Posterior vena cava (tissue), 2 donors: ENCODE results near the gene GAL3ST3. TPM values are rescaled to one million over a fixed set of nuclear protein-coding genes. Genes with fewer than 3 reads are reported as not detected.
"Not testable (repeated sequence)": the region's sequence is repeated elsewhere in the genome, so short reads cannot be mapped to it uniquely, and the experiment has no call there.

Source experiments
- DNase-seq: peaks from one replicate; pipeline ENCODE4 v3.0.0-alpha.2; 2020; ENCODE audit warnings: low spot score
- intact Hi-C, 2 donors: fragments of 100-400 bp; cut with DNase I; formaldehyde crosslinking; loops; one replicate each; pipeline versions ENCODE4 v1.14.1 to v1.14.2; 2022 to 2023
- total RNA-seq, 2 donors: library from RNA; stranded (reverse); fragmentation: NEBNext Ultra II Directional; extraction: Animal tissue kit (Norgen Biotek cat#: 25700); gene quantifications; one replicate each; pipeline ENCODE4 v1.2.1, GENCODE V29; 2021
- donor health status: DM: yes; HTN: yes; CAD: no.
- donor health status: DM: yes; HTN: yes; CAD: no.

GAL3ST3 gene
- total RNA-seq, 2 donors from 2014 or later = 0.74 to 1.2 TPM

DNA sequence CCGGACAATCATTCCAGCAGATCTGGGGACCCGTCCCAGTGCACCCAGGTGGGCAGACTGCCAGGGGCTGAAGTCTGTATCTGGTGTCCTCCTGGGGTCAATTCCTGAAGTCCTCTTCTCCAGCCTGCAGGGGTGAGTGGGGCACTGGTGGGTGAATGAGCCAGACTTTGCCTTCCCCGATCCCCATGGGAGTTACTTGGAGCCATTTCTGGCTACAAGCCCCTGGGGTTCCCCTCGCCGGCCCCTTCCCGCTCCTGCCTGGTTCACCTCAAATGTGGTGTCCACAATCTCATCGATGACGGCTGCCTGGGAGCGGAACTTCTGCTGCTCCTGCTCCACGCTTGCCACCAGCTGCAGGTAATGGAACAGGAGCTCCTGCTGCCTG, 32.2 kb downstream of the GAL3ST3 start:
- intact Hi-C loops = no loop called here

DNA sequence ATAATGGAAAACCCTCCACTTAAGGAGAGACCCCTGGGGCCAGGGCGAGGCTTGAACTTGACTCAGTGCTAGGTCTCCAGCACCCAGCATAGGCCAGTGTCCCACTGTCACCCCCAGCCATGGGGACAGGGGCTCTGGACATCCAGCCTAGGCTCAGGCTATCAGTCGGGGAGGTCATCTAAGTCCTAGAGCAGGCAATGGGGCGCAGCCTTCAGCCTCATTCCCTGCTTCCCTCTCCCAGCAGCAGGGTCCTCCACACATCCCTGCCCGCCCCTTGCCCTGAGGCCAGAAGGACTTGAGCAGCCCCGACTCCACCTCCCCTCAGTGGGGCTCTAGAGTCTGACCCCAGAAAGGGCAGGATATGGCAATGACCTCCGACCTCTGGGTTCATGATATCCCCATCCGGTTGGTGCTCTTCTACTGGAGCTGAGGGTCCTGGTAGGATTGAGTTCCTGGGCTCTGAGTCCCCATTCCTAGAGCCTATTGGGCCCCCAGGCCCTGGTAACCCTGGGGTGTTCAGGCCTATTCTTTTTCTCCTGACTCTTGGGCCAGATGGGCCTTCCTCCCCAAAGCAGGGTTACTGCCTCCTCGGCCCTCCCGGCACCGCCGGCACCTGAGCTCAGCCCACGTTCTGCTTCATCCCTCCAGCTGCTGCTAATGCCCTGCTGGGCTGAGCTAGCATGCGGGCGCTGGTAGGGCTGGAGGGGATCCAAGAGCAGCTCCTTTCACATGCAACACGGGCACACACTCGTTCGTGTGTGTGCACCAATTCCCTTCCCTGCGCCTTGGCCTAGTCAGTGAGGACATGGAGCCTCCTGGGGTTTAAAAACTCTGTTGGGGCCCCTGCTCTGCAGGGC, 32.8 kb downstream of the GAL3ST3 start:
- intact Hi-C loops = no loop called here
- DNase-seq = peak; percentile 45

More for the DNA sequence above, 32.2 kb downstream of the GAL3ST3 start:
- DNase-seq = peak; percentile 70

DNA sequence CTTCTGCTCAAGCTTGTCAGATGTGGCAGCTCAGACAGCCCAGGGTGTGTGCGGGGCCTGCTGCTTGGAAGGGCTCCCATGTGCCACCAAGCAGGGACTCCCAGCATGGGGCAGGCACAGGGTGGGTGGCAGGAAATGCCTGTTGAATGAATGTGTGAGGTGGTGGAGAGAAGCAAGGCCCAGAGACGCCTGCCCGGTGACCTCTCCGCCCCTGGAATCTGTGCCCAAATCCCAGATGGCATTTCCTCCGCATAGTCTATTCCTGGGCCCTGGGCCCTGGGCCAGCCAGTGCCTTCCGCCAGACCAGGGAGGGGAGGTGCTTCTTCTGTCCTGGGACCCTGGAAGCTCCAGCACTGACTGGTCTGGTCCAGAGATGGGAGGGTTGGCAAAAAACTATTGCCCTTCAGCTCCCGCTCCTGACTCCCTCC, 33.5 kb downstream of the GAL3ST3 start:
- DNase-seq = peak; percentile 74
- intact Hi-C loops = no loop called here

DNA sequence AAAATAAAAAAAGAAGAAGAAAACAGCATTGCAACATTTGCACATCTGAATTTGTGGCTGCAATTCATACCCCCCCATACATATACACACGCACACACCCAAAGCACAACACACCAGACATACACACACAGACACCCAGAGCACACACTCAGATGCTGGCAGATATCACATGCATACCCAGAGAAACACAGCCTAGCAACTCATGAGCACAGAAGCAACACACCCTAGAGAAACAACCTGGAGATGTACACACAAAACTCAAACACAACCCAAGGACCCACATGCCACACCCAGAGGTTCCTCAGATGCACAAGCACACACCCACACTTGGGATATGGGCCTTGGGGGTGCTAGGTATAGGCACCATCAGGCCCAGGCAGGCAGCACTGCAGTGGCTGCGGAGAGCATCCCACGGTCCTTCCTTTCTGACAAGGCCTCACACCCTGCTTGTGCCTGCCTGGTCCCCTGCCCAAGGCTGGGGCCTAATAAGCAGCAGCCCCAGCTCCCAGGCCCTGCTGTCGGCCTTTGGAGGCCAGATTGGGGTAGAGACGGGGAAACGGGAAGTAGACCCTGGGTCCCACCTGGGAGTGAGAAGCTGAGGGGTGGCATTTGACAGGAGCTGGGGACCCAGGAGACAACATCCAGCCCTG, 34.0 kb downstream of the GAL3ST3 start:
- intact Hi-C loops = no loop called here
- no peak for DNase-seq

DNA sequence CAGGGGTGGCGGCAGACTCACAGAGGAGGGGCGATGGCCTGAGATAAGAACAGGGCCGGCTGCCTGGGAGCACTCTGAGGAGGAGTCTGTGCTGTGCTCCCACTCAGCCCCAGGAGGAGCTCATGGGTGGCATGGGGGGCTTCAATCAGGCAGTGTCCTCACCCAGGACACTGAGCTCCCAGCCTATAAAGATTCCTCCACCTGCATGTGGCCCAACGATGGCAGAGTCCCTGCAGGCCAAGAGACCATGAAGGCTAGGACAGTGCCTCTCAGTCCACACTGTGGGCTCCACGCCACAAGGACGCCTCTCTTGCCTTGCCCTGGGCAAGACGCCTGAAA, 35.2 kb downstream of the GAL3ST3 start:
- intact Hi-C loops = no loop called here
- DNase-seq = no peak

DNA sequence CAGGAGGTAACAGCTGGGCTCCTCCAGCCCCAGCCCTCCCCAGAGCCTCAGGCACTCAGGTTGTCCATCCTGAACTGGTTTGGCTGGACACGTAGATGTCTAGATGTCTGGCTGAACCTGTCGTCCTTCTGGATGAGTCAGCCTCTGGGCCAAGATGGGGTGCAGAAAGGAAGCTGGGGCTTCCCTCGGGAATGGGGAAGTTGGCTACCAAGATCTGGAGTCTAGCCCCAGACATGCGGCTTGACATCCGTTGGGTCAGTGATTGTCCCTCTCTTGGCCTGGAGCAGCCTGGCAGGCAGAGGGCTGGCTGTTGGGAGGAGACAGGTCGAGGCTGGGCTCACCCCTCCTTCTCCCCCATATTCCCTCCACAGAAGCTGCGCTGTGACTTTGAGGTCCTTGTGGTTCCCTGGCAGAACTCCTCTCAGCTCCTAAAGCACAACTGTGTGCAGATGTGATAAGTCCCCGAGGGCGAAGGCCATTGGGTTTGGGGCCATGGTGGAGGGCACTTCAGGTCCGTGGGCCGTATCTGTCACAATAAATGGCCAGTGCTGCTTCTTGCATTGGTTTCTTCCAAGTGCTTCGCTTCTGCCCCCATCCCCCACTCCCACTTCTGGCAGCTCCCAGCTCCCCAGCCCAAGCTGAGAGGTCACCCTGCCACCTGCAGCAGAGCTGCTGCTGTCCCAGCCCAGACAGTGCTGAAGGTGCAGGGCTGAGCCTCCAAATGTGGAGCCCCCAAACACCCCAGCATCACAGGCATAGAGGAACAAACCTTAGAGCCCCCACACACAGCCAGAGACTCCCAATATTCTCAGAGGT, 35.8 kb downstream of the GAL3ST3 start:
- intact Hi-C loops = no loop called here
- DNase-seq = no peak

DNA sequence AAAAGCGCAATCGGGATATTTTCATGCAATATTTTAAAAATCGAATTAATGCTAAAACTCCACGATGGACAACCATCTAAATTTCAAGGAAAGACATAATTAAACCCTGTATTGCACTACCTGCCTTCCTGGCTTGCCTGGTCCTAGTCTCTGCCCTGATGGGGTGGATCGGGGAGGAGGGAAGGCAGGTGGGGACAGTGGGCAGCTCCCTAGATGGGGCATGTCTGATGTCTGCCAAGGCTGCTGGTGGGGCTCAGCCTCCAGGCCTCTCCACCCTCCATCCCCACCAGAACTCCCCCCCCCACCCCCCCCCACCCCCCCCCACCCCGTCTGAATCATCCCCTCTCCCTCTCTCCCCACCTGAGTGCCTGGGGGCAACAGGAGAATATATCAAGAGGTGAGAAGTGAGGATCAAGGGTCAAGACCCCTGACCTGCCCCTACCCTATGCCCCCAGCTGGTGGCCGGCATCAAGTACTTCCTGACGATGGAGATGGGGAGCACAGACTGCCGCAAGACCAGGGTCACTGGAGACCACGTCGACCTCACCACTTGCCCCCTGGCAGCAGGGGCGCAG, 36.5 kb downstream of the GAL3ST3 start:
- intact Hi-C loops = no loop called here
- DNase-seq = no peak

DNA sequence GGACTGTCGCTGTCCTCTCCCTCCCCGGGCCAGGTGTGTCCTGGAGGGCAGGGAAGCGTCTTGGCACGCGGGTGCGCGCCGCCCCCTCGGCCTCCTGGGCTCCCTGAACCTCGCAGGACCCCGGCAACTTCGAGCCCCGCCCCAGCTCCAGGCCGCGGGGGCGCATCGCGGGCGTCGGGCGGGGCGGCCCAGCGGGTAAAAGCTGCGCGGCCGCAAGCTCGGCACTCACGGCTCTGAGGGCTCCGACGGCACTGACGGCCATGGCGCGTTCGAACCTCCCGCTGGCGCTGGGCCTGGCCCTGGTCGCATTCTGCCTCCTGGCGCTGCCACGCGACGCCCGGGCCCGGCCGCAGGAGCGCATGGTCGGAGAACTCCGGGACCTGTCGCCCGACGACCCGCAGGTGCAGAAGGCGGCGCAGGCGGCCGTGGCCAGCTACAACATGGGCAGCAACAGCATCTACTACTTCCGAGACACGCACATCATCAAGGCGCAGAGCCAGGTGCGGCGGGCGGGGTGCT, 37.1 kb downstream of the GAL3ST3 start, which contains the start of gene CST6:
CST6 (plus strand) TSS at position 224 of the 519 bp plus-strand sequence; CDS start at position 261, 37 bp downstream.
- intact Hi-C loops = no loop called here
- DNase-seq = no peak

DNA sequence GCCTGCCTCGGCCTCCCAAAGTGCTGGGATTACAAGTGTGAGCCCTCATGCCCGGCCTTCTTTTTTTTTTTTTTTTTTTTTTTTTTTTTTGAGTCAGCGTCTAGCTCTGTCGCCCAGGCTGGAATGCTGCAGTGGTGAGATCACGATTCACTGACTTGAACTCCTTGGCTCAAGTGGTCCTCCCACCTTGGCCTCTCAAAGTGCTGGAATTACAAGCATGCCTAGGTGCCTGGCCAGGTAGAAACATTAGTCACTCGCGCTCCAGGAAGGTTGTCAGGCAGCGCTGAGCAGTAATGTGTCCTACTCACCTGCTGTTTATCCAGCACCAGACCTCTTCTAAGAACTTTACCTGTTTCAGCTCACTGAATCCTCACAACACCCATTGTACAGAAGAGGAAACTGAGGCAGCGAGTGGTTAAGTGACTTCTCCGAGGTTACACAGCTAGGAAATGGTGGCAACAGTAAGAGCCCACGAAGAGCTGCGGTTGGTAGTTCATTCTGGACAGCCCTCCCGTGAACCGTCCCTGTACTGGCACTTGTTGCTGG, 37.6 kb downstream of the GAL3ST3 start:
- intact Hi-C loops = no loop called here
- no peak for DNase-seq

DNA sequence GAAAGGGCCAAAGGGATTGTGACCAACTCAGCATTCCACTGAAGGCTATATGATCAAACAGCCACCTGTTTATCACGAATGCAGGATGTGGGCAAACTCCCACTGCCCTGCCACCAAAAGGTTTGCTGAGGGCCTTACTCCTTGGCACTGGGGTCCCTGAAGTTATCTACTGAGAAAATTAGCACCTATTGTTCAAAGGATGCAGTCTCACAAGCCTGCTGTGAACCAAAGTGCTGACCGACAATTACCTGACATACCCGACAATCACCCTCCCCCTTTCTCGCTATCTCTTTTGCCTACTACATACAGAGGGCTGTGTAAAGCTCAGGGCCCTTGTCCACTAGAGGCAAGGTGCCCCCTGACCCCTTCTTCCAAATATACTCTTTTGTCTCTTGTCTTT, 38.9 kb downstream of the GAL3ST3 start:
- DNase-seq, intact Hi-C loops: not testable (repeated sequence)

DNA sequence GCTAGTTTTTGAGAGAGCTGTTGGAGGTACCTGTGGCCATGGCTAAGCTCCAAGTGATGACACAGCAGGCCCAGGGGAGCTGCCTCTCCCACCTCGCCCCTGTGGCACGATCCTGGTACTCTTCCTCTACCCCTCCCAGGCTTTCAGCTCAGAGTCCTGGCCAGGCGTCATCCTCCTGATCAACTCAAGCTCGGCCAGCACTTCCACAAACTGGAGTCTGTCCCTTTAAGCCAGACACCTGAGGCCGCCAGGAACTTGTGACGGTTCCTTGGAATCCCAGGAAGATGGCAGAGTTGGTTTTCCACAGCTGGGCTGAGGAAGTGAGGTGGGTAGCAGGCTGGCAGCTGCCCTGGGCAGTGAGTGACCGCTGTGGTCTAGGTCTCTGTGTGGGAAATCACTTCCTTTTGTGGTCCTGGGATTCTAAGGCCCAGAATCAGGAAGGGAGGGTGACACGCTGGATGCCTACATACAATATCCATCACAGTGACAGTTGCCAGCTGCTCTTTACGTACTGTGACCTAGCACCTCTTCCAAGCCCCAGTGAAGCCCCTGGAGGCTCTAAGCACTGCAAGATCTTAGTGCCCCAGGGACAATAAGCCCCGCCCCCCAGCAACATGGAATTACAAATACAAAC, 40.4 kb downstream of the GAL3ST3 start:
- no peak for DNase-seq
- intact Hi-C loops = no loop called here

DNA sequence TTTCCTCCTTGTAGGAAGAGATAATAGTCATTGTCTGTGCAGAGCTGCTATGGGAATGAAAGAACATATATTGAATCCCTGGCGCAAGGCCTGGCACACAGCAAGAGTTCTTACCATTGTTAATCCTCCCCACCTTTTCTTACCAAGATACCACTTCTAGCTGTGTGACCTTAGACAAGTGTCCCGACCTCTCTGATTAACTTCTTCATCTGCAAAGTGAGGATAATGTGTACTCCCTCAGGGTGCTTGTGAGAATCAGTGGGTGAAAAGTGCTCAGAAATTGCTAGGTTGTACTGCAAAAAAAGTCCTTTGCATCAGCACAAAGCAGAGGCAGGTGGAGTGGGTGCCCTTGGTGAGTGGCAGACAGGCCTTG, 40.9 kb downstream of the GAL3ST3 start:
- DNase-seq = no peak
- intact Hi-C loops = no loop called here

DNA sequence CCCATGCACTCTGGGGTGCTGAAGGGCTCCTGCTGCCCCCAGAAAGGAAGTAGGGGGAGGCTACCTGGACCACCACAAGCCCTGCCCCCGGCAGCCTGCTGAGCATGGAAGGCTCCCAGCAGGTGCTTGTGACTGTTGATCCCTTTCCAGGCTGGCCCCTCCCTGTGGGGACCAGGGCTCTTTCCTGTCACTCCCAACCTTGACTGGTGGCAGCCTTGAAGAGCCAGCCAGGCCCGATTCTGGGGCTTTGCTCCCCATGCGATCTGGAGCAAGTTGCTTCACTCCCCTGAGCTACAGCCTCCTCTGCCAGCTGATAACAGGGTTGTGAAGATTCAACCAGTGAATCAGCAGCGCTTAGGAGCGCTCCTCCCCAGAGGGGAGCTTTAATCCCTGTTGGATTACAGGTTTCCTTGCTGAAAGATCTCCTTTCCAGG, 41.7 kb downstream of the GAL3ST3 start:
- DNase-seq = no peak
- intact Hi-C loops = no loop called here

DNA sequence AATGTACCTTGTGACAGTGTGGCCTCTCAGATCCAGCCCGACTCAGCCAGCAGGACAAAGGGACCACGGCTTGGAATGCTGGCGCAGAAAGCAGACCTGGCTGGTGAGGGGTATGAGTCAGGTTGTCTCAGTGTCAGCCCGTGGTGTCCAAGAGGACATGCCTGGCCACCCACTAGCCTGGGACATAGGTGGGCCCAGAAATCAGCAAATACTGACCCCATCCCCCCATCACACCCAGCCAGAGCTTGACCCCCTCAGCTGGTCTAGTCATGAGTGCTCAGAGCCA, 42.1 kb downstream of the GAL3ST3 start:
- intact Hi-C loops = no loop called here
- DNase-seq = no peak

DNA sequence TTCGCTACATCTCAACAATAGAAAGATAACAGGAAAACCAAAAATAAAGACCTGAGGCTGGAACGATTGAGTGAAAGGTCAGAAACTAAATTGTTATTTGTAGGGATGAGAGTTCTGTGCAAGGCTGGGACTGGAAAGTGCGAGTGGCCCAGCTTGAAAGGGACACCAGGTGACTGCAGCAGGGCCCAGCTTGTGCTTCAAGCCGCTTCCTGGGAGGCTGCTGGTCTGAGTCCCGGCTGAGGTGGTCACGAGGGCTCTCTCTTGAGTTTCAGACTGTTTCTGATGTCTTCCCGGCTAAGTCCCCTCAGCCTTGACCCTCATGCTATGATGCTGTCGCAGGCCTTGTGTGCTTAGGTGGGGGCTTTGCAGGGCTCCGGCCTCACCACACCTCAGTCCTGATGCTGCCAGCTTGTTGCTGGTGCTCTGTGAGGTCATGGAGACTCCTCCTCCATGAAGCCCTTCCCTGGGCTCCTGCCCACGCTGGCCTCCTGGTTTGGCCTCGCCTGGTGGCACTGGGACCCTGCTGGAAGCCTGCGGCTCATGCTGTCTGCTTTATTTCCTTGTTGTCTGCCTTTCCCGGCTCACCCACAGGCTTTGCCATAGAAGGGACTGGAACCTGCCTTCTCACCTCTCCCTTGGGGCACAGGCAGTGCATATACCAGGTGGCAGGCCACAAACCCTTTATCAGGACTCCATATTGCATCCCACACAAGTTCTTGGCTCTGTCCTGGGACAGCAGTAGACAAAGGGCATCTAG, 42.6 kb downstream of the GAL3ST3 start:
- no peak for DNase-seq
- intact Hi-C loops = no loop called here

DNA sequence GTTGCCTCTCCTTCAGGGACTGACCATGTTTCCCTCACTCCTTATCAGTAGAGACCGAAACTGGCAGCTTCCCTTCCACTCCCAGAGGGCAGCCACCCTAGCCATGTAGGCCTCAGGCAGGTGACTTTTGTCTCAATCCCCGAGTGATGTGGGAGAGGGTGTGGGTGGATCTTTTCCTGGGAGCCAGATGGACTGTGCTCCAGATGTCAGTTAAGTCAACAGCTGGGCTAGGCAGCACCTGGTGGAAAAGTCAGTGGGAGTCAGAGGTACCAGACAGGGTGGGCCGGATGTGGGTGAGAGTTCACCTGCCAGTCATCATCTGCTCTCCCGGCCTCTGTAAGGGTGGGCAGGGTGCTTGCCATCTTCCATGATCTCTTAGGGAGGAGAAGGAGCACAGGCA, 44.8 kb downstream of the GAL3ST3 start:
- DNase-seq = no peak
- intact Hi-C loops = no loop called here

DNA sequence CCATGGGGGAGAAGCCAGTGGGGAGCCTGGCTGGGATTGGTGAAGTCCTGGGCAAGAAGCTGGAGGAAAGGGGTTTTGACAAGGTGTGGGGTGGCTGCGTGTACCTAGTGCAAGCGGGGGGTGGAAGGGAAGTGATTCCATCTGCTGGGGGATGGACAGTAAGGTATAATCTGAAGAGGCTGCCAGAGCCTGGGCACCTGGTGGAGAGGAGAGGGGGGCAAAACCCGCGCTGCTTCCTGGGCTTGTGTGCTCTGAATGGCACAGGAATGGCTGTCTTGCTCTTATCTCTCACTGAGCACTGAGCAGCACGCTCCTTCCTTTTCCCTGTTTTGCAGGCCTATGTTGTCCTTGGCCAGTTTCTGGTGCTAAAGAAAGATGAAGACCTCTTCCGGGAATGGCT, 45.7 kb downstream of the GAL3ST3 start:
- no peak for DNase-seq
- intact Hi-C loops = no loop called here

DNA sequence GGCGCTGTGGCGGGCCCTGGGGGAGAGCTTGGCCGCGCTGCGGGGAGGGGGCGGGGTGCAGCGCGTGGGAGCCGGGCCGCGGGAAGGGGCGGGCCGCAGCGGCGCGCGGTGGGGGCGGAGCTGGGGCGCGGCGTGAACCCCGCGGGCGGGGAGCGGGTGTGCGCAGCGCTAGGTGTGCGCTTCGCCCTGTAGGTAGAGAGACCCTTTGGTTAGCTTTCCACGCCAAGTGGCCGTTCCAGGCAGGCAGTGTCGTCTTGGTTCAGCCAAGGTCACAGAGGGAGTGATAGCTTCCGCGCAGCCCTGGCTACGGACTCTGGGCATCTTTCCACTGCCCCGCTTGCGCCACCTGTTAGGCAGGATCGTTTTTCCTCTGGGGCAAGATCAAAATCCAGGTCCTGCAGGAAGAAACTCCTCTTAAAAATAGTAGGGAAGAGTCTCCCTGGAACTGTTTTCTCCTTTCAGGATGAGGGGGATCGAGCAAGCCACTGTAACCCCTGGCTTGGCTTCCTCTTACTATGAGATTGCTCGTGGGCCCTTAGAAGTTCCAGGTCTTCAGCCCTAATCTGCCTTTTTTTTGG, 46.2 kb downstream of the GAL3ST3 start:
- no peak for DNase-seq
- intact Hi-C loops = no loop called here
